ENCODE data around the gene INSYN2B.

Gene INSYN2B

GRCh38 chr5:169864483-169864882 lies 115.8 kb downstream of the INSYN2B start:
- TF ChIP-seq, protein P1, sequence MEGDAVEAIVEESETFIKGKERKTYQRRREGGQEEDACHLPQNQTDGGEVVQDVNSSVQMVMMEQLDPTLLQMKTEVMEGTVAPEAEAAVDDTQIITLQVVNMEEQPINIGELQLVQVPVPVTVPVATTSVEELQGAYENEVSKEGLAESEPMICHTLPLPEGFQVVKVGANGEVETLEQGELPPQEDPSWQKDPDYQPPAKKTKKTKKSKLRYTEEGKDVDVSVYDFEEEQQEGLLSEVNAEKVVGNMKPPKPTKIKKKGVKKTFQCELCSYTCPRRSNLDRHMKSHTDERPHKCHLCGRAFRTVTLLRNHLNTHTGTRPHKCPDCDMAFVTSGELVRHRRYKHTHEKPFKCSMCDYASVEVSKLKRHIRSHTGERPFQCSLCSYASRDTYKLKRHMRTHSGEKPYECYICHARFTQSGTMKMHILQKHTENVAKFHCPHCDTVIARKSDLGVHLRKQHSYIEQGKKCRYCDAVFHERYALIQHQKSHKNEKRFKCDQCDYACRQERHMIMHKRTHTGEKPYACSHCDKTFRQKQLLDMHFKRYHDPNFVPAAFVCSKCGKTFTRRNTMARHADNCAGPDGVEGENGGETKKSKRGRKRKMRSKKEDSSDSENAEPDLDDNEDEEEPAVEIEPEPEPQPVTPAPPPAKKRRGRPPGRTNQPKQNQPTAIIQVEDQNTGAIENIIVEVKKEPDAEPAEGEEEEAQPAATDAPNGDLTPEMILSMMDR (IDR thresholded peaks at IDR 0.05; ENCODE audit: insufficient read depth, low read length, missing control alignments): no peak
- POLR2A ChIA-PET: no interaction called here
- DNase-seq (ENCODE audit: low read depth, low spot score): no peak
- no peak overlapping the region for H3K4me3 ChIP-seq (ENCODE audit: low read depth, low read length)
- CTCF ChIA-PET: no interaction called here

DNA sequence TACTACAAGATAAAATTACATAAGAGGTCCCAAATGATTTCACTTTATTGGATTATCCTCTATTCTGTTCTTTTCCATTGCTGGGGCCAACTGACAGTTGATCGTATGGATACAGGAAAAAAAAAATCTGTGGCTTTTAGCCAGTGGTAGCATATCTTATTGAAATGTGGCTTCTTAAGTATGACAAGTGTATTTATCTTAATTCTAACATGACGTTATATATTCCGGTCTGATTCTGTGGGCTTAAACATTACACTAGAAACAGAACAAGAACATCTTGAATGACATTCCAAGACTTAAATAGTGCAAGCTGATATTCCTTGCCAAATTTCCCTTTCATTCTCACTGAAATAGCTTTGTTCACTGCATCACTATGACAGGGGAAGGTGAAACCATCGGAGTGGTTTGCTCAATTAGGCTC lies 117.9 kb downstream of the INSYN2B start:
- TF ChIP-seq, protein P1 (IDR thresholded peaks at IDR 0.05; ENCODE audit: insufficient read depth, low read length, missing control alignments): no peak
- CTCF ChIA-PET: interaction anchor here (1.5 kb wide), 1 partner anchor 118 kb away, joined by 7 read pairs; the partner anchor contains the start of gene INSYN2B
- POLR2A ChIA-PET: no interaction called here
- no peak for DNase-seq (ENCODE audit: low read depth, low spot score)
- no peak overlapping the region for H3K4me3 ChIP-seq (ENCODE audit: low read depth, low read length)

DNA sequence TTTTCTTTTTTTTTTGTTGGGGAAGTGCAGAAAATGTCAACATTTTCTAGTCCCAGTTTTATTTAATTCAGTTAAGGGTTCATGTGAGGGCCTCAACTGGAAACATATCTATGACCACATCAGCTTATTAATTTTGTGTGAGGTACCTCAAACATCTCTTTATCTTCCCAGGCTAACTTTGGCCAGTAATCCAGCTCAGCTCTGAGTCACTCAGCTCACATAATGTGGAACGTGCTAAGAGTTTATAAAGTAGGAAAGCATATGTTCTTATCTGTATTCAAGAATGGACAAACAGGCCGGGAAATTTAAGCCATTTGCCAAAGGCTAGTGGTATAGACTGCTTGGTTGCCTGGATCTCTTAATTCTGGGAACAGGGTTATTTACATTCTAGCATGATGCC lies 118.4 kb downstream of the INSYN2B start:
- DNase-seq (ENCODE audit: low read depth, low spot score): peak; percentile 77
- TF ChIP-seq, protein P1 (IDR thresholded peaks at IDR 0.05; ENCODE audit: insufficient read depth, low read length, missing control alignments): no peak
- CTCF ChIA-PET: interaction anchor here (1.5 kb wide), 1 partner anchor 119 kb away, joined by 7 read pairs; the partner anchor contains the start of gene INSYN2B

DNA sequence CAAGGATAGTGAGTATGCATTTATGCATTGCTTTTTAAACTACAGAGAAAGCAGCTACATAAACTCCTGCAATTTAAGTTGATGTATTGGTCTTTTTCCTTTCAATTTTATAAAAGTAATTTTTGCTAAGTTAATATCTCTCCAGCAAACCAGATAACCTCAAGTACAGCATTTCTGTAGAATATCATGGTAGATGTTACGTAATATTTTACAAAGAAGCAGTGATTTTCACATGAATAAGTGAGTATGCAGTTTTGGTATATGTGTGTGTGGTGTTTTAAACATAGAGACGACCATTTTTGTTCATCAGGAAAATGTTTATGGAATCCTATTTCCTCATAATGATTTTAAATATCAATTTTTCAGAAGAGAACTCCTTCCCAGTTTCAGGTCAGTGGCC lies 118.9 kb downstream of the INSYN2B start:
- CTCF ChIA-PET: interaction anchor here (1.5 kb wide), 1 partner anchor 12 kb away, joined by 4 read pairs; no protein-coding TSS in a partner anchor
- POLR2A ChIA-PET: interaction anchor here (0.6 kb wide), 1 partner anchor 155 kb away, joined by 3 read pairs; no protein-coding TSS in a partner anchor
- no peak for DNase-seq (ENCODE audit: low read depth, low spot score)

More for the DNA sequence above, 118.4 kb downstream of the INSYN2B start:
- POLR2A ChIA-PET: interaction anchor here (0.6 kb wide), 1 partner anchor 156 kb away, joined by 3 read pairs; no protein-coding TSS in a partner anchor
- H3K4me3 ChIP-seq (ENCODE audit: low read depth, low read length): no peak overlapping the region

DNA sequence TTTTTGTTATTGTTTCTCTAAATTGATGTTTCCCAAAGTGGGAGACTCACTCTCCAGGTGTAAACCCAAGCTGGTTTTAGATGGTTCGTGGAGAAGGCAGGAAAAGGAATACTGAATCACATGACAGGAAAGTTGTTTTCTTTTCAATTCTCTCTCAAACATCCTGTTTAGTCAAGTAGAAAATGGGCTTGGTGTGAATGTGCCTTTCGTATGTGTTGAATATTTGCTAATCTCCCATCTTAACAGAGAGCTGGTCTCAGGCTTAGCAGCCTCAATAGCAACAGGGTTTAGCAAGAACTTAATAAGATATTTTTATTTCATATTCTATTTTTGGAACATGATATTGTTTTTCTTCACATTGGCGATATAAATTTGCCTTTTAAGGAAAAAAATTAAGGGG lies 119.7 kb downstream of the INSYN2B start:
- TF ChIP-seq, protein P1 (IDR thresholded peaks at IDR 0.05; ENCODE audit: insufficient read depth, low read length, missing control alignments): no peak
- CTCF ChIA-PET: interaction anchor here (1.5 kb wide), 1 partner anchor 13 kb away, joined by 4 read pairs; no protein-coding TSS in a partner anchor
- POLR2A ChIA-PET: no interaction called here

More for the DNA sequence above, 118.9 kb downstream of the INSYN2B start:
- TF ChIP-seq, protein P1 (IDR thresholded peaks at IDR 0.05; ENCODE audit: insufficient read depth, low read length, missing control alignments): no peak
- H3K4me3 ChIP-seq (ENCODE audit: low read depth, low read length): no peak overlapping the region

DNA sequence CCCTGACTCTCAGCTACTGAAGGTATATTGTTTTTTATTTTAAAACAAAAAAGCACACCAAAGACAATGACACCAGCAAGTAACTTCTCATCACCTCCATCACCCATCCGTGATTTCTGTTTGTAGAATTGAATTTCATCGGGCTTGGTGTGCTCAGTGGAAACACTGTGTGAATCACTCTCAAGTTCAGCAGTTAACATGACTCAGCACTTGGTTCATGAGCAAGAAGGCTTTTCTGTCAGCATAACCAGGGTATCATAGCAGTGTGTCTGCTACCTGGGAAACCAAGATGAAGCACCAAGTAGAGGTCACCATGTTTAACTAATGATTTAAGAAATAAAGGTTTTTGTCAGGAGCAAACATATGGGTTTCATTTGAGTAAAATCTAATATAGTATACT lies 123.7 kb downstream of the INSYN2B start:
- ChIA-PET CTCF (interaction anchor here (1.0 kb wide), 1 partner anchor 20 kb away, joined by 4 read pairs; no protein-coding TSS in a partner anchor), POLR2A (no interaction called here)
- H3K4me3 ChIP-seq (ENCODE audit: low read depth, low read length): no peak overlapping the region
- TF ChIP-seq, protein P1 (IDR thresholded peaks at IDR 0.05; ENCODE audit: insufficient read depth, low read length, missing control alignments): no peak
- DNase-seq (ENCODE audit: low read depth, low spot score): peak; percentile 62

More for the DNA sequence above, 119.7 kb downstream of the INSYN2B start:
- H3K4me3 ChIP-seq (ENCODE audit: low read depth, low read length): no peak overlapping the region
- DNase-seq (ENCODE audit: low read depth, low spot score): no peak
